ENCODE data around the gene TFDP1.

The TFDP1 gene

DNA sequence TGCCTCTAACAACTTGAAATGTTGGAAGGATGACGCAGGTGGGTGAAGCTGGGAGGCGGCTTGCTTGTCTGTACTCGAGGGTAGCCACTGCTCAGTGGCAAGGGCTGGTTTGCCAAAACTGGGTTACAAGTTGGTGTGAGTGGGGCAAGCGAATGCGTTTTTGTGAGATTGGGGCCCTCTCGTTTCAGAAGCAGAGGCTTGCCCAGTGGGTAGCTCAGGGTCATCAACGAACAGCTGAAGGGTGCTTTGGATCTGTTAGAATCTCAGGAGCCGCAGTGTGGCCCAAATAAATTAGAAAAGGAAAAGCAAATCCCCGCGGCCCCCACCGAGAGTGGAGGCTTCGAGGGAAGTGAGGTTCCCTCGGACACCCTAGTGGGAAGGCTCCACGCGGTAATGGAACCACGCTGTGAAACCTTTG lies 66.2 kb downstream of the TFDP1 start:
- DNase-seq (ENCODE audit: insufficient read length, low spot score) (no peak), FAIRE-seq (no peak)
- TF ChIP-seq POLR2A (IDR thresholded peaks at IDR 0.05; ENCODE audit: low read depth, low read length) = no peak

DNA sequence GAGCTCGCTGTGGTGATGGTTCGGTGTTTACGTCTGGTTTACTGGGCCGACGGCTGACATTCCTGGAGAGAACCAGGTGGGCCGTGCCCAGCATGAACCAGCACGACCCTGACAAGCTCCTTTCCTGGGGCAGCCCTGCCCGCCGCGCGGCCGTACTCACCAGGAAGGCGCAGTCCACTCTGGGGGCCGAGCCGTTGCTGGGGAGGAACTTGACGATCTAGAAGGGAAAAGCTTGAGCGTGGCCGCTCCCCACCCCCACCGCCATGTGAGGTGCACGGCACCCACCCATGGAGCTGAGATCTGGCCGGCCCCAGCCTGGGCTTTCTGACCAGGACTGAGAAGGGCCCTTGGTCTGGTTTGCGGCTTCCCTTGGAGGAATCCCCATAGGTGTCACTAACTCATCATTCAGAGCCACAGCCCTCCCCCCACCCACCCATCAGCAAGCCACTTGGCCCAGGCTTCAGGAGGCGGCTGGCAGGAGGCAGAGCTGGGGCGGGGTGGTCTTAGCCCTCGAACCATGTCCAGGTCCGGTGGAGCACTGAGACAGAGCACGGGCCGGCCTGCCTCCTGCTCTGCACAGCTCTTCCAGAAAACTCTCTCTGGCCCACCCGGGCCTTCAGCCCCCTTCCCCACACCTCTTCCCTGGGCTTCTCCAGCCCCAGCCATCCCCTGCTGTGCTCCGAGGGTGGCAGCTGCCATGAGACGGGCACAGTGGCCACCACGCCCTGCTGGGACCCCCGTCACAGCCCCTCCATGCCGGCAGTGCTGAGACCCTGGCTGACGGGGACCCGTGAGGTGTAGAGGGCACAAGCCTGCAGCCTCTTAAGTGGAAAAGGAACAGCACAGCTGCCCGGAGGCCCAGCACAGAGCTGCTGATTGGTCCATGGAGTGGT lies 67.2 kb downstream of the TFDP1 start:
- DNase-seq (ENCODE audit: insufficient read length, low spot score) = no peak
- TF ChIP-seq POLR2A (IDR thresholded peaks at IDR 0.05; ENCODE audit: low read depth, low read length) = no peak
- no peak for FAIRE-seq

DNA sequence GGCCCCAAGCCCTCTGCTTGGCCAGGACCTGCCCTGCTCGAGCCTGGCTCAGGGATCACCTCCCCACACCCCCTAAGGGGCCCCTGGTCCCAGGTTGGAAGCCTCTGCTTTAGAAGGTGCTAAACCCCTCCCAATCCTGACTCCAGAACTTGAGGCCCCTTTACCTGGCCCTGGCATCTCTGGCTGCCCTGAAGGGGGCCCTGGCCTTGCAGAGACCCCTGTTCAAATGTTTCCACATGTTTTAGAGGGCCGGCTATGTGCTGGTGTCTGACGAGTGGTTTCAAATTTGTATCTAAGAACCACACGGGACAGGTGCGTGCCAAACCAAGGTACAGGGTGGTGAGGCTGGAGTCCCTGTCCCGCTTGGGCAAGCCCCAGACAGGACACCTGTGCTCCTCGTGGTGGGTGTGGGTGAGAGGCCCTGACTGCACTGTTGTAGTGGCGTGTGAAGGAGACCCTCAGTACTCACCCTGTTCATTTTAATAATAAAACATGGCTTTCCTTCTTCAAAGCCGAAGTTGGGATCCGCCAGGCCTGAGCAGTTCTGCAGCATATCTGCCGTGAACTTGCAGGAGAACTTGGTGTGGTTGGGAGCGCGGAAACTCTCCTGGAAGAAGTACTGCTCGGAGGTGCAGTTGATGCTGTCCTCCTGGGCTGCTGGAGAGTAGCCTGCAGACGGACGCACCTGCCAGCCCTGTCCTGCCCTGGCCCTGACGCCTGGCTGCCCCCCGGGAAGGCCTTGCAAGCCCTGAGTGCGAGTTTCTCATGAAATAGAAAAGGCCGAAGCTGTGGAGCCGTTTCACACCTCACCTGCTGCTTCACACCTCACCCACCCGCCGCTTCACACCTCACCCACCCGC lies 68.1 kb downstream of the TFDP1 start:
- TF ChIP-seq POLR2A (IDR thresholded peaks at IDR 0.05; ENCODE audit: low read depth, low read length) = no peak
- DNase-seq (ENCODE audit: insufficient read length, low spot score) (no peak), FAIRE-seq (no peak)

DNA sequence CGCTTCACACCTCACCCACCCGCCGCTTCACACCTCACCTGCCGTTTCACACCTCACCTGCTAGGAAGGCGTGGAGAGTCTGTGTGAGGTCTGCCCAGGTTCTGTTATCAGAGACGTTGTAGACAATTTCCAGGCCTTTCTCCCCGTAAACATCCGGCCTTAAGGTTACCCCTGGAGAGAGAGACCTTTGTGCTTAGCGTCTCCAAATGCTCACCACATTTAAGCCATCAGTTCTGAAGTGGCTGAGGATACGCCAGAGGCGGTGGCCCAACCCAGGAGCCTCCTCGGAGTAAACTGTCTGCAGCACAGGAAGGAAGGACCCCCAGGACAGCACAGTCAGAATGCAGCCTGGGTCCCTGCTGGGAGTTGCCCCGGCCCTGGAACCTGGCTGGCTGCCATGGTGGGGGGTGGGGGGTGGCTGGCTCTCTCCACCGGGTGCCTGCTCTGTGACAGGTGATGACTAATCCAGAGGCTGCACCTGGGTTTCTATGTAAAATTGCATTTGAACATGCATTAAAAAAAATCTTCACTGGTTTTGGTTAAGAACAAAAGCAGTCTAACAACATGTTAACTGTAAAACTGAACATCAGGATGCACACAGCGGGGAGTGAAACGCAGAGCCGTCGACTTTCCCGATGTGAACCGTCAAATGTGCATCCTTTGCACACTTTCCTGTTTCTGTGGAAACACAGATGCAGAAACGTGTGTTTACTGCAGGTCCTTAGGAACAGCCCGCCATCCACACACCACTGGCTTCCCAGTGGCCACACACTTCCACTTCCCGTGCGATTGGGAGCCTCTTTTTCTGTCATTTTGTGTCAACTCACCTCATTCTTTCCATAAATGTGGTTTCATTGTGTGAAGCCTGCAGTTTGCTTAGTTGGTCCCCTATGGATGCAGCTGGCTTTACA lies 69.0 kb downstream of the TFDP1 start:
- FAIRE-seq (no peak), DNase-seq (ENCODE audit: insufficient read length, low spot score) (no peak)
- TF ChIP-seq POLR2A (IDR thresholded peaks at IDR 0.05; ENCODE audit: low read depth, low read length) = no peak

DNA sequence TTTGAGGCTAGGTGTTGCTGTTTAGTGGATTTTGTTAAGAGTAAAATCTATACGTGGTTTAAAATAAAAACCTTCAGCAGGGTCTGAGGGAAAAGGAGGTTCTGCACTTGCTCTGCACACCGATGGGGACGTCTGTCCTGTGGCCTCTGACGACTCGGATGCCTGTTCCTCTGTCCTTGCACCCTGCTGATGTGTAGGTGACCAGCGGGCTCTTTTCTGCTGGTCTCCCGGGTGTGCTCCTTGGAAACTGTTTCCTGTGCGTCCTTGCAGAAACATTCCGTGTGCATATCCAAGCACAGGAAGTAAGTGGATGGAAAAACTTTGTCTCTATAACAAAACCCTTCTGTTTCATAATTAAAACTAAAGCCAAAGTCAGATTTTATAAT lies 69.6 kb downstream of the TFDP1 start:
- TF ChIP-seq POLR2A (IDR thresholded peaks at IDR 0.05; ENCODE audit: low read depth, low read length) = no peak
- FAIRE-seq (no peak), DNase-seq (ENCODE audit: insufficient read length, low spot score) (no peak)

DNA sequence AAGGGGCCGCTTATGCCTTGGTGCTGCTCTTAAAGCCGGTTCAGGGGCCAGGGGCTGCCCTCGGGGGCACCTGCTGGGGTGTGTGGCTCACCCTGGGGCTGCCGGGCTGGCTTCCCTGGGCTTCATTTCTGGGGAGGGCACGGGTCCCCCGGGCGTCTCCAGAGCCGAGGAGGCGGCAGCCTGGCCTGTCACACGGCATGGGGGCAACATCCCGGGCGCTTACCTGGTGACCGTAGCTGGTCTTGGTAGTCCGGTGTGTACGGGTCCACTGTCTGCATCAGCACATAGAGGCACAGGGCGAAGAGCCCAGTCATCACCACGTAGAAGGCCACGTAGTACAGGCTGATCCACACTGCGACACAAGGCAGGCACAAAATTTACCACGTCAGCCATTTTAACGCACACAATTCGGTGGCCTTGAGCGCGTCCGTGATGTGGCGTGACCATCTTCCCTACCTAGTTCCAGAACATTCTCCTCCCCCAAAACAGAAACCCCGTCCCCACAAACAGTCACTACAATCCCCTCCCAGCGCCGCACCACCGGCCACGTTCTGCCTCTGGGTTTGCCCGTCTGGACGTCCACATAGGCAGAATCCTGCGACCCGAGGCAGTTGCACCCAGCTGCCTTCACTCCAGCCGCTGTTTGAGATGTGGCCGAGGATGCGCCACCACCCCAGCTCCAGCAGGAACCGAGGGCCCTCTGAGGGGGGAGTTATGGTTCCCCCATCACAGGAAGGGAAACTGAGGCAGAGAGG lies 70.2 kb downstream of the TFDP1 start:
- DNase-seq (ENCODE audit: insufficient read length, low spot score) (no peak), FAIRE-seq (no peak)
- TF ChIP-seq POLR2A (IDR thresholded peaks at IDR 0.05; ENCODE audit: low read depth, low read length) = no peak

DNA sequence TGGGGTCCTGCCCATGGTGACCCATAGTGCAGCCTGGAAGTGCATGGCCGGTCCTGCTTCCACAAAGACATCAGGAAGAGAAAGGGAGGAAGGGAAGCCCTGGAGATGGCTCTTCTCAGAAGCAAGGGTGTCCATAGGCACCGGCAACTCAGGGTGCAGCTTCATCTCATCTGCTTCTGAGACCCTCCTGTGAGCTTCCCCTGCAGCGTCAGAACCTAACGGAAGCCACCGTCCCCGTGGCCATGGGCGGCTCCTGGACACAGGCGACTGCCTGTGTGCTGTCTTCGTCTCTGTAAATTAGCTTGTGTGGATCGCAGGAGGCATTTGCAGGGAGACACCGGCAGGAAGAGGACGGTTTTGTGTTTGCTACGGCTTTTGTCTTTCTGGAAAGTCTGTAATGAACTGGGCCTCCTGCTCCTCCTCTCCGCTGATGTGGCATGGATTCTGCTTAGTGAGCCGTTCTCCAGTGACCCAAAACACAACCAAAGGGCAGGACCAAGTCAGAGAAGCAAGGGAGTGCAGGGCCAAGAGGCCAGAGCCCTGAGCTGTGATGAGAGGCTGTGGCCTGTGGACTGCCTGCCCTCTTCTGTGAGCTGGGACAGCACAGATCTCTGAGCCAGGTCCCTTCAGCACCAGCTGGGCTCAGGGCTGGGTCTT lies 70.9 kb downstream of the TFDP1 start:
- TF ChIP-seq POLR2A (IDR thresholded peaks at IDR 0.05; ENCODE audit: low read depth, low read length) = no peak
- DNase-seq (ENCODE audit: insufficient read length, low spot score) (no peak), FAIRE-seq (no peak)

DNA sequence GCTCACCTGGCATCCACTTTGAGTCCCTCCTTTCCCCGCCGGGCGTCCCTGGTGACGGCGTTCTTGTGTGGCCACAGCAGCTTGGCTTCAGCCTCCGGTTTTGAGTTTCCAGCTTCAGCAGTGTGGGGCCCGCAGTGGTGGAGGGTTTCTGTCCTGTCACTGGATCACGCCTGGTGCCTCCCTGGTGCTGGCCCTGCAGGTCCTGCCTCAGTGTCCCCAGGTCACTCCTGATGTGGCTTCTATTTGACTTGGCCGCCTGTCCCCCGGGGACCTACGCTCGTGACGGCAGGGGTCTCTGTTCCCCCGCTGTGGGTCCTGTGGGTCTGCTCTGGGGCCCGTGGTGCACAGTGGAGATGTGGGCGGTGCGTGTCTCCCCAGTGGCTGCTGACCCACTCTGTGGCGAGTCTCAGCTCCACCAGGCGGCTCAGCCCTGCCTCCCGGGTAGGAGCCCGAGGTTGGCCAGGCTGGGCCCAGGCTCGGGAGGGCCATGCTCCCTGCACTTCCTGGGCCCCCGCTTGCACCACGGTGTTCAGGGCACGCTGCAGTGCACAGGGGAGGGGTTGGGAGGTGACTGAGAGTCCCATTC lies 71.5 kb downstream of the TFDP1 start:
- FAIRE-seq = no peak

DNA sequence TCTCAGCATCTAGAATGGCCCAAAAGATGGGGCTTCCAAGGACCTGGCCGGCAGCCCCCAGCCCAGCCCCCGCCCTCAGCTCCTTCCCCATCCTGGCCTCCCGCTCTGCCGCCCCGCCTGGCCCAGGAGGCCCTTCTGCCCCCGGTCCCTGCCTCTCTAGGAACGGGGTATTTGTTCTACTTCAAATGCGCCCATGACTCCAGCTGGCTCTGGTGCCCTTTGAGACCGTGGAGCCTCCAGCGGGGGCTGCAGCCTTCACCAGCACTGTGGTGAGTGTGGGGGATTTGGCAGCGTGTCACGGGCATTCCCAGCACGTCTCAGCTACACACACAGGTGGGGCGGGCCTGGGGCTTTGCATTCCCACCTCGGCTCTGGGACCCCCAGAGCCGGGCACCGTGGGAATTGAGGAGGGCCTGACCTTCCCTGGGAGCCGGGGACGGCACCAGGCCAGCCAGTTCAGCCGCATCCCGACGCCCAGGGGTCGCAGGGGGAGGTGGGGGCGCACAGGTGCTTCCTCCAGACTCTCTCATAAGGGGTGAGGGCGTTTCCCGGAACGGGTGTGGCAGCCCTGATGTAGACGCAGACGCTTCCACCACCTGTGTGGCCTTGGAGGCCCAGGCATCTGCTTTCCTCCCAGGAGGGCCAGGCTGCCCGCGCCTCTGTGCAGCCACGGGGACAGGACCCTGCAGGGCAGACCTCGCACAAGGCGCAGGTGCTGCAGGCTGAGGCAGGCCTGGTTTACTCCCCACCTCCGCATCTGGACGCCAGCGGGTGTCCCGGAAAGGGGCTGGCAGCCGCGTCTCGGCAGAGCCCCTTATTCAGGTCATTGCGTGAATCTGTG lies 72.5 kb downstream of the TFDP1 start:
- DNase-seq (ENCODE audit: insufficient read length, low spot score) (no peak), FAIRE-seq (no peak)
- no peak for TF ChIP-seq POLR2A (IDR thresholded peaks at IDR 0.05; ENCODE audit: low read depth, low read length)

More for the DNA sequence above, 71.5 kb downstream of the TFDP1 start:
- TF ChIP-seq POLR2A (IDR thresholded peaks at IDR 0.05; ENCODE audit: low read depth, low read length) = no peak
- DNase-seq (ENCODE audit: insufficient read length, low spot score) = no peak

DNA sequence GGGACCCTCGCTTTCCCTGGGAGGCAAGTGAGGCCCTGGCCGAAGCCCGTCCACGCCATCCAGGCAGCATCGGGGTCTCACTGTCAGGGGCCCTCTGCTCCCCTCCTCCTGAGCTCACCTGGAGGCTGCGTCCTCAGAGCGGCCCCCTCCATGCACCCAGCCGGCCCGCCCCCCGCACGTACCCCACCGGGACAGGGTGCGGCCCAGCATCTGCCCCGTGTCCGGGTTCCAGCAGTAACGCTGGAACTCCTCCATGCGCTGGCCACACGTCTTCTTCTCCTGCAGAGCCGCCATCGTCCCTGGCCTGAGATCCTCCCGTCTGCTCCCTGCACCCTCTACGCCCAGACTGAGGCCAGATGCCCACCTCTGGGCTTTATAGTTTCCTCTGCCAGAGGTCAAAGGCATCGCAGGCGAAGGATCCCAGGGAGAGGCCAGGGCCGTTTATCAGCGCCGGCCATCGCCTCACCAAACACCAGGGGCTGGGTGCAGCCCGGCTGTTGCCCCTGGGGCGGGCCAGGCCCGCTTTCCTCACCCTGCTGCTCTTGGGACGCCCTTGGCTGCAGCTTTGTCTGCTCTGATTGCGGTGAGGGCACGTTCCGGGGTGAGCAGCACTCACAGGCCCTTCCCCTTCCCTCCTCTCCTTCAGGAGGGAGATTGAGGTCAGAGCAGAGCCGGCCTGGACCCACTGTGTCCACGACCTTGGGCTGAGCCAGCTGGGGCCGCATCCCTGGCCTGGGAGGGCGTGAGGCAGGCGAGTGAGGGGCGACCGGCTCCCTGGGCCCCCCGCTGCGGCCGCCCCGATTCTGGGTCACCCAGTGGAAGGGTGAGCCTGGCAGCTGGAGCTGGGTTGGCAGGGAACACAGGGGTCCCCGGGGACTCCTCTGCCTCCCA lies 73.5 kb downstream of the TFDP1 start, which contains the start of gene ATP4B:
Gene ATP4B, minus strand, starts transcription at position 348 of the 891 bp plus-strand sequence. Its CDS starts 54 bp downstream, at position 294.
- no peak for TF ChIP-seq POLR2A (IDR thresholded peaks at IDR 0.05; ENCODE audit: low read depth, low read length)
- DNase-seq (ENCODE audit: insufficient read length, low spot score) (no peak), FAIRE-seq (no peak)

Data from H54 (cell line).